ENCODE measurements around the gene LDAF1. TPM values are rescaled to one million over a fixed set of nuclear protein-coding genes. Genes with fewer than 3 reads are reported as not detected.

The LDAF1 gene
- total and polyA plus RNA-seq, 4 donors, result 1.2 to 2.4 (median 1.7) TPM

DNA sequence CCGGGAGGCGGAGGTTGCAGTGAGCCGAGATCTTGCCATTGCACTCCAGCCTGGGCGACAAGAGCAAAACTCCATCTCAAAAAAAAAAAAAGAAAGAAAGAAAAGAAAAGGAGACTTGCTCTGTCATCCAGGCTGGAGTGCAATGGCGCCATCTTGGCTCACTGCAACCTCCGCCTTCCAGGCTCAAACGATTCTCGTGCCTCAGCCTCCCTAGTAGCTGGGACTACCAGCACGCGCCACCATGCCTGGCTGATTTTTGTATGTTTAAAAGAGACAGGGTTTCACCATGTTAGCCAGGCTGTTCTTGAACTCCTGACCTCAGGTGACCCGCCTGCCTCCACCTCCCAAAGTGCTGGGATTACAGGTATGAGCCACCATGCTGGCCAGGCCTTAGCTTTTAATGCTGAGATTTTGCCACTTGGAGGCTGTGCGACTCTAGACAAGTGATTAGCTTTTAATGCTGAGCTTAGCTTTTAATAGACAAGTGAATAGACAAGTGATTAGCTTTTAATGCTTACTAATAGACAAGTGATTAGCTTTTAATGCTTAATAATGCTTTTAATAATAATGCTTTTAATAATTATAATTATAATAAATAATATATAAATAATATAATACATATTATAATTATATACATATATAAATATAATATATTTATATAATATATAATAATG, 9.6 kb downstream of the LDAF1 start:
- WGBS, result 98% methylated on average over 12 of the region's 12 CpGs
- TF ChIP-seq HNF4G (IDR thresholded peaks at IDR 0.05) (no peak), FOXA1 (IDR thresholded peaks at IDR 0.05) (no peak), NR2F2 (IDR thresholded peaks at IDR 0.05) (no peak), GABPA (IDR thresholded peaks at IDR 0.05 in 1 of 2, conservative IDR thresholded peaks at IDR 0.05 in 1 of 2) (no peak), YY1 (IDR thresholded peaks at IDR 0.05) (no peak), ZBTB33 (IDR thresholded peaks at IDR 0.05) (no peak), SP1 (IDR thresholded peaks at IDR 0.05) (no peak), ATF3 (IDR thresholded peaks at IDR 0.05) (no peak), RAD21 (IDR thresholded peaks at IDR 0.05) (no peak), HNF4A (conservative IDR thresholded peaks at IDR 0.05) (no peak), EGR1 (IDR thresholded peaks at IDR 0.05; ENCODE audit: low read depth in 2 of 2) (no peak), FOXA2 (IDR thresholded peaks at IDR 0.05) (no peak), JUND (IDR thresholded peaks at IDR 0.05) (no peak), RXRA (IDR thresholded peaks at IDR 0.05) (no peak), TAF1 (conservative IDR thresholded peaks at IDR 0.05) (no peak)
- TF ChIP-seq, protein P1, sequence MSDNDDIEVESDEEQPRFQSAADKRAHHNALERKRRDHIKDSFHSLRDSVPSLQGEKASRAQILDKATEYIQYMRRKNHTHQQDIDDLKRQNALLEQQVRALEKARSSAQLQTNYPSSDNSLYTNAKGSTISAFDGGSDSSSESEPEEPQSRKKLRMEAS (IDR thresholded peaks at IDR 0.05), result no peak
- TF ChIP-seq, protein P2, sequence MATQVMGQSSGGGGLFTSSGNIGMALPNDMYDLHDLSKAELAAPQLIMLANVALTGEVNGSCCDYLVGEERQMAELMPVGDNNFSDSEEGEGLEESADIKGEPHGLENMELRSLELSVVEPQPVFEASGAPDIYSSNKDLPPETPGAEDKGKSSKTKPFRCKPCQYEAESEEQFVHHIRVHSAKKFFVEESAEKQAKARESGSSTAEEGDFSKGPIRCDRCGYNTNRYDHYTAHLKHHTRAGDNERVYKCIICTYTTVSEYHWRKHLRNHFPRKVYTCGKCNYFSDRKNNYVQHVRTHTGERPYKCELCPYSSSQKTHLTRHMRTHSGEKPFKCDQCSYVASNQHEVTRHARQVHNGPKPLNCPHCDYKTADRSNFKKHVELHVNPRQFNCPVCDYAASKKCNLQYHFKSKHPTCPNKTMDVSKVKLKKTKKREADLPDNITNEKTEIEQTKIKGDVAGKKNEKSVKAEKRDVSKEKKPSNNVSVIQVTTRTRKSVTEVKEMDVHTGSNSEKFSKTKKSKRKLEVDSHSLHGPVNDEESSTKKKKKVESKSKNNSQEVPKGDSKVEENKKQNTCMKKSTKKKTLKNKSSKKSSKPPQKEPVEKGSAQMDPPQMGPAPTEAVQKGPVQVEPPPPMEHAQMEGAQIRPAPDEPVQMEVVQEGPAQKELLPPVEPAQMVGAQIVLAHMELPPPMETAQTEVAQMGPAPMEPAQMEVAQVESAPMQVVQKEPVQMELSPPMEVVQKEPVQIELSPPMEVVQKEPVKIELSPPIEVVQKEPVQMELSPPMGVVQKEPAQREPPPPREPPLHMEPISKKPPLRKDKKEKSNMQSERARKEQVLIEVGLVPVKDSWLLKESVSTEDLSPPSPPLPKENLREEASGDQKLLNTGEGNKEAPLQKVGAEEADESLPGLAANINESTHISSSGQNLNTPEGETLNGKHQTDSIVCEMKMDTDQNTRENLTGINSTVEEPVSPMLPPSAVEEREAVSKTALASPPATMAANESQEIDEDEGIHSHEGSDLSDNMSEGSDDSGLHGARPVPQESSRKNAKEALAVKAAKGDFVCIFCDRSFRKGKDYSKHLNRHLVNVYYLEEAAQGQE (IDR thresholded peaks at IDR 0.05), result no peak
- TF ChIP-seq, protein P3, sequence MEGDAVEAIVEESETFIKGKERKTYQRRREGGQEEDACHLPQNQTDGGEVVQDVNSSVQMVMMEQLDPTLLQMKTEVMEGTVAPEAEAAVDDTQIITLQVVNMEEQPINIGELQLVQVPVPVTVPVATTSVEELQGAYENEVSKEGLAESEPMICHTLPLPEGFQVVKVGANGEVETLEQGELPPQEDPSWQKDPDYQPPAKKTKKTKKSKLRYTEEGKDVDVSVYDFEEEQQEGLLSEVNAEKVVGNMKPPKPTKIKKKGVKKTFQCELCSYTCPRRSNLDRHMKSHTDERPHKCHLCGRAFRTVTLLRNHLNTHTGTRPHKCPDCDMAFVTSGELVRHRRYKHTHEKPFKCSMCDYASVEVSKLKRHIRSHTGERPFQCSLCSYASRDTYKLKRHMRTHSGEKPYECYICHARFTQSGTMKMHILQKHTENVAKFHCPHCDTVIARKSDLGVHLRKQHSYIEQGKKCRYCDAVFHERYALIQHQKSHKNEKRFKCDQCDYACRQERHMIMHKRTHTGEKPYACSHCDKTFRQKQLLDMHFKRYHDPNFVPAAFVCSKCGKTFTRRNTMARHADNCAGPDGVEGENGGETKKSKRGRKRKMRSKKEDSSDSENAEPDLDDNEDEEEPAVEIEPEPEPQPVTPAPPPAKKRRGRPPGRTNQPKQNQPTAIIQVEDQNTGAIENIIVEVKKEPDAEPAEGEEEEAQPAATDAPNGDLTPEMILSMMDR (IDR thresholded peaks at IDR 0.05; ENCODE audit: low read depth, low read length, missing input control), result no peak
- peaks cover 0 to 2% (median 0%) of the 10 kb centered on the region in 4 donors for H3K36me3 ChIP-seq (ENCODE audit: control insufficient read depth in 4 of 4, insufficient read depth in 3 of 4, low read depth in 1 of 4, low read length in 3 of 4)
- H3K27me3 ChIP-seq (ENCODE audit: control insufficient read depth in 4 of 4, insufficient read depth in 4 of 4, low read length in 3 of 4), result no peaks in the 10 kb centered on the region
- H3K4me1 ChIP-seq (ENCODE audit: control insufficient read depth in 4 of 4, insufficient read depth in 4 of 4, low read length in 3 of 4), result peaks cover 0 to under 1% (median 0%) of the 10 kb centered on the region in 4 donors
- H3K4me3 ChIP-seq (ENCODE audit: low read depth in 1 of 3, low read length in 3 of 3), result no peak overlapping the region
- no peaks in the 10 kb centered on the region for H3K9me3 ChIP-seq (ENCODE audit: control insufficient read depth in 4 of 4, low read length in 3 of 4)
- no peak overlapping the region for H3K9ac ChIP-seq (ENCODE audit: low read depth in 1 of 2, low read length in 2 of 2)
- H3K27ac ChIP-seq (ENCODE audit: low read depth in 1 of 2, low read length in 2 of 2), result no peak overlapping the region
- DNase-seq (ENCODE audit: low spot score), result no peak

Measured in liver (tissue), 9 donors.